ENCODE results near the gene SEPTIN10.
A peak's percentile ranks its signal among the peaks of the same experiment; 100 is the strongest.
"Not testable (repeated sequence)": the region's sequence is repeated elsewhere in the genome, so short reads cannot be mapped to it uniquely, and the experiment has no call there.

SEPTIN10 gene

GRCh38 chr2:109601783-109602182 lies 12.0 kb downstream of the SEPTIN10 start:
- no peak for DNase-seq

- no peak for DNase-seq
Observed at GRCh38 chr2:109597283-109597682, 16.5 kb downstream of the SEPTIN10 start.

- DNase-seq, result no peak
Observed at GRCh38 chr2:109595644-109596043, 18.1 kb downstream of the SEPTIN10 start.

- no peak for DNase-seq
Observed at GRCh38 chr2:109594246-109594885, 19.4 kb downstream of the SEPTIN10 start.

- no peak for DNase-seq
Observed at GRCh38 chr2:109592905-109593304, 20.9 kb downstream of the SEPTIN10 start.

- DNase-seq, result no peak
Observed at GRCh38 chr2:109591206-109591605, 22.6 kb downstream of the SEPTIN10 start.

- no peak for DNase-seq
Observed at GRCh38 chr2:109586687-109587086, 27.1 kb downstream of the SEPTIN10 start.

- no peak for DNase-seq
Observed at GRCh38 chr2:109582928-109583895, 30.6 kb downstream of the SEPTIN10 start.

- DNase-seq, result not testable (repeated sequence)
Observed at GRCh38 chr2:109577630-109578029, 36.1 kb downstream of the SEPTIN10 start.

GRCh38 chr2:109575373-109575772 lies 38.4 kb downstream of the SEPTIN10 start:
- DNase-seq, result no peak

- no peak for DNase-seq
Observed at GRCh38 chr2:109563980-109564550, 49.7 kb downstream of the SEPTIN10 start.

GRCh38 chr2:109563288-109563687 lies 50.5 kb downstream of the SEPTIN10 start:
- DNase-seq, result no peak

- no peak for DNase-seq
Observed at GRCh38 chr2:109562421-109562820, 51.3 kb downstream of the SEPTIN10 start.

GRCh38 chr2:109560265-109560664 lies 53.5 kb downstream of the SEPTIN10 start:
- DNase-seq, result no peak

- DNase-seq, result no peak
Observed at GRCh38 chr2:109558076-109558882, 55.5 kb downstream of the SEPTIN10 start.

GRCh38 chr2:109557309-109557708 lies 56.5 kb downstream of the SEPTIN10 start:
- DNase-seq, result no peak

- no peak for DNase-seq
Observed at GRCh38 chr2:109555346-109555900, 58.3 kb downstream of the SEPTIN10 start.

GRCh38 chr2:109554758-109555157 lies 59.0 kb downstream of the SEPTIN10 start:
- DNase-seq, result no peak

- no peak for DNase-seq
Observed at GRCh38 chr2:109549016-109549590, 64.7 kb downstream of the SEPTIN10 start.

- DNase-seq, result no peak
Observed at GRCh38 chr2:109547280-109547679, 66.5 kb downstream of the SEPTIN10 start.

GRCh38 chr2:109545828-109546713 lies 67.7 kb downstream of the SEPTIN10 start:
- peak; percentile 62 for DNase-seq
